ENCODE results near the gene ATP4A.
"Not testable (repeated sequence)": the region's sequence is repeated elsewhere in the genome, so short reads cannot be mapped to it uniquely, and the experiment has no call there.

Gene ATP4A

DNA sequence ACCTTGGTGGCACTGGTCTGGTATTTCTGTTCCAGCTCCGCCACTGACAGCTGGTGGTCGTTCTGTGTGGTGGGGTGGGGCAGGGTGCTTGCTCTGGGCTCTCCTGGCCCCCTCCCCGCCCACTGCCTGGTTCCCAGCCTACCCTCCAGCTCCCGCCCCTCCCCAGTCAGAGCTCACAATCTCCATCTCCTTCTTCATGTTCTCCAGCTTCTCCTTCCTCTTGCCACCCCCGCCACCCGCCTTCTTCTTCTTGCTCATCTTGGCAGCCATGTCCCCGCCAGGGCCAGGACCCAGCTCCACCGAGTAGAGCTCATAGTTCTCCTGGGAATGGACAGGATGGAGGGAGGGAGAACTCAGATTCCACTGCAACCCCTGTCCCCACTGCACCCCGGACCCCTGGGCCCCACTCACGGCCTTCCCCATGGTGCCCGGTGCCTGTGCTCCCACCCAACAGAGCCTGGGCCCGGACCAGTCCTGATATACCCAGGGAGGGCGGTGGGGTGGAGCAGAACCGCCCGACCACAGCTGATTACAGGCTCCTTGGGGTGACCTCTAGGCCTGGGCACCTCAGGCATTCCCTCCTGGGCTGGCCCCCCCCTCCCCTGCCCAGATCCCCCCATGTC is at the start of gene ATP4A:
Gene ATP4A (minus strand): TSS at position 452 of the 623 bp plus-strand sequence. CDS start 29 bp downstream, at position 423.
- no peak for DNase-seq

GRCh38 chr19:35612559-35613321 is 49.3 kb upstream of the ATP4A start, which contains the start of gene HAUS5:
Gene HAUS5, plus strand, starts transcription at chr19:35612735. Its CDS starts 60 bp downstream, at chr19:35612795.
- peak; percentile 99 for DNase-seq

DNA sequence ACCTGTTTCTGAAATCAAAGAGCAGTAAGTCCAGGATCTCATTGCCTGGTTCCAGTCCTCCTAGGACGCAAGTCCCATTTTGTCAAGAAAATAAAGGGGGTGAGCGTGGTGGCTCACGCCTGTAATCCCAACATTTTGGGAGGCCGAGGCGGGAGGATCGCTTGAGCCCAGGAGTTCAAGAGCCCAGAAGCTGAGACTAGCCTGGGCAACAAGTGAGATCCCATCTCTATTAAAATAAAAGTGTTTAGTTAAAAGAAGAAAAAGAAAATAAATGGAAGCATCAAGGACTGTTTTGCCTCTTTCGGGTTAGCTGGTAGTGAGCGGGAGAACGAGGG is 48.7 kb upstream of the ATP4A start:
- DNase-seq = no peak

GRCh38 chr19:35609851-35610353 is 46.4 kb upstream of the ATP4A start:
- DNase-seq = no peak

GRCh38 chr19:35608251-35608650 is 44.8 kb upstream of the ATP4A start:
- DNase-seq = no peak

- no peak for DNase-seq
Observed at GRCh38 chr19:35607661-35608060, 44.2 kb upstream of the ATP4A start.

DNA sequence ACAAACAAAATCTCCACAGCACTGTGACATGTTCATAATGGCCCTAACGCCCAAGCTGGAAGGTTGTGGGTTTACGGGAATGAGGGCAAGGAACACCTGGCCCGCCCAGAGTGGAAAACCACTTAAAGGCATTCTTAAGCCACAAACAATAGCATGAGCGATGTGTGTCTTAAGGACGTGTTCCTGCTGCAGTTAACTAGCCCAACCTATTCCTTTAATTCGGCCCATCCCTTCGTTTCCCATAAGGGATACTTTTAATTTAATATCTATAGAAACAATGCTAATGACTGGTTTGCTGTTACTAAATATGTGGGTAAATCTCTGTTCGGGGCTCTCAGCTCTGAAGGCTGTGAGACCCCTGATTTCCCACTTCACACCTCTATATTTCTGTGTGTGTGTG is 43.7 kb upstream of the ATP4A start:
- not testable (repeated sequence) for DNase-seq

DNA sequence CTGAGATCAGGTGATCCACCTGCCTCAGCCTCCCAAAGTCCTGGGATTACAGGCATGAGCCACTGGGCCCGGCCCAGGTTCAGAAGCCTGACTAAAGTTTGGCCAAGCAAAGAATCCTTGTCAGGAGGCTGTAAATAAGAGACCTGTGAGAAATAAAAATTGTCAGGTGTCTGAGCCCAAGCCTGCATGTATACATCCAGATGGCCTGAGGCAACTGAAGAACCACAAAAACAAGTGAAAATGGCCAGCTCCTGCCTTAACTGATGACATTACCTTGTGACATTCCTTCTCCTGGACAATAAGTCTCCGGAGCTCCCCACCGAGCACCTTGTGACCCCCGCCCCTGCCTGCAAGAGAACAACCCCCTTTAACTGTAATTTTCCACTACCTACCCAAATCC is 41.0 kb upstream of the ATP4A start:
- DNase-seq = not testable (repeated sequence)

- DNase-seq = no peak
Observed at GRCh38 chr19:35601971-35602370, 38.5 kb upstream of the ATP4A start.

GRCh38 chr19:35596366-35596999 is 33.0 kb upstream of the ATP4A start:
- no peak for DNase-seq

DNA sequence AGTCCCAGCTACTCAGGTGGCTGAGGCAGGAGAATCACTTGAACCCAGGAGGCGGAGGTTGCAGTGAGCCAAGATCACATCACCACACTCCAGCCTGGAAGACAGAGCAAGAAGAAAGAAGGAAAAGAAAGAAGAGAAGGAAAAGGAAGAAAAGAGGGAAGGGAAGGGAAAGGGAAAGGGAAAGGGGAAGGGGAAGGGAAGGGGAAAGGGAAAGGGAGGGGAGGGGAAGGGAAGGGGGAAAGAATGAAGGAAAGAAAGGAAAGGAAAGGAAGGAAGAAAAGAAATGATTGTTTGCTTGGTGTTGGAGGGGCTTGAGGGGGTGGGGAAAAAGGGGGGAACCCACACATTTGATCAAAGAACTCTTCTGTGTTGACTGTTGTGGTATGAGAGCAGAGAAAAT is 32.5 kb upstream of the ATP4A start:
- no peak for DNase-seq

- not testable (repeated sequence) for DNase-seq
Observed at GRCh38 chr19:35595026-35595425, 31.6 kb upstream of the ATP4A start.

- DNase-seq = no peak
Observed at GRCh38 chr19:35592226-35592625, 28.8 kb upstream of the ATP4A start.

DNA sequence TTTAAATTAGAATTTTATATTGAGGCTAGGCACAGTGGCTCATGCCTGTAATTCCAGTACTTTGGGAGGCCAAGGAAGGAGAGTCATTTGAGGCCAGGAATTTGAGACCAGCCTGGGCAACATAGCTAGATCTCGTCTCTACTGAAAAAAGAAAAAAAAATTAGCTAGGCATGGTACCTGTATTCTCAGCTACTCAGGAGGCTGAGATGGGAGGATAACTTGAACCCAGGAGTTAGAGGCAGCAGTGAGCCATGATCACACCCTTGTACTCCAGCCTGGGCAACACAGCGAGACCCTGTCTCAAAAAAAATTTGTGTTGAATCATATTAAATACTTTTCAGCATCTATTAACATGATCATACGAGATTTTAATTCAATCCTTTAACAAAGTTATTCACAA is 27.4 kb upstream of the ATP4A start:
- DNase-seq = no peak

GRCh38 chr19:35587321-35587720 is 23.9 kb upstream of the ATP4A start:
- DNase-seq = no peak

- no peak for DNase-seq
Observed at GRCh38 chr19:35585848-35586247, 22.4 kb upstream of the ATP4A start, which contains the start of gene PMIS2. Gene PMIS2, plus strand, starts transcription at chr19:35586173. Its CDS starts 87 bp downstream, at chr19:35586260.

GRCh38 chr19:35582760-35583159 is 19.3 kb upstream of the ATP4A start:
- no peak for DNase-seq

DNA sequence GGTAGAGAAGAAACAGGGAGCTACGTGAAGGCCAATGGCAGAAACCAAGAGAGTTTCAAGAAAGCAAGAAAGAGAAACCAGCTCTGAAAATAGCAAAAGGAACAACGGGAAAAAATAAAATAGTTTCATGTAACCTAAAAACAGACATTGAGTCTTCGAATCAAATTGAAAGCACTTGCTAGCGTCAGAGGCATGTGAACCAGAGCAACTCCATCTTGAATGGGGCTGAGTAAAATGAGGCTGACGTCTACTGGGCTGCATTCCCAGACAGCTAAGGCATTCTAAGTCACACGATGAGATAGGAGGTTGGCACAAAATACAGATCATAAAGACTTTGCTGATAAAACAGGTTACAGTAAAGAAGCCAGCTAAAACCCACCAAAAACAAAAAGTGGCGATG is 15.2 kb upstream of the ATP4A start:
- DNase-seq = no peak

DNA sequence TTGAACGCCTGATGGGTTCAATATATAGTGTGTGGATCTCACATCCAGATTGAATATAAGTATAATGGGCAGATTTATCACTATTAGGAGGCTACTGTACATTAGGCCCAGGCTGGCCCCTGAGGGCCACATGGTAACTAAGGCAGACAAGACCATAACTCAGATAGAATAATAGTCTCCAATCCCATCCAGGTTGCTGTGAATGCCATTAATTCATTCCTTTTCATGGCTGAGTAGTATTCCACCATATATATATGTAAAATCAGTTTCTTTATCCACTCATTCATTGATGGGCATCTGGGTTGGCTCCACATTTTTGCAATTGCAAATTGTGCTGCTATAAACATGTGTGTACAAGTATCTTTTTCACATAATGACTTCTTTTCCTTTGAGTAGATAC is 14.5 kb upstream of the ATP4A start:
- no peak for DNase-seq

DNA sequence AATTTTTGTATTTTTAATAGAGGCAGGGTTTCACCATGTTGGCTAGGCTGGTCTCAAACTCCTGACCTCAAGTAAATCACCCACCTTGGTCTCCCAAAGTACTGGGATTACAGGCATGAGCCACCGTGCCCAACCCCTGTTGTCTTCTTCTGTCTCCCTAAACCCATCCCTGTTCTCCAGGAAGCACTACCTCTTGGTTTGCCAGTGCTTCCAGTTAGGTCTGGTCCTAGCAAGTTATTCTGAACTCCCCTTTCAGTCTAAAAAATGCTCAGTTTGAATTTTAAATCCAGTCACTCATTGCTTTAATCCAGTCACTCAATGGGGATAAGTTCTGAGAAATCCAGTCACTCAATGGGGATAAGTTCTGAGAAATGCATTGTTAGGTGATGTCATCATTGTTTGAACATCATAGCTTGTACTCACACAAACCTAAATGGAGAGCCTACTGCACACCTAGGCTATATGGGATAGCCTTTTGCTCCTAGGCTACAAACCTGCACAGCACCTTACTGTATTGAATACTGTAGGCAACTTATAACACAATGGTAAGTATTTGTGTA is 8.0 kb upstream of the ATP4A start:
- DNase-seq = no peak

DNA sequence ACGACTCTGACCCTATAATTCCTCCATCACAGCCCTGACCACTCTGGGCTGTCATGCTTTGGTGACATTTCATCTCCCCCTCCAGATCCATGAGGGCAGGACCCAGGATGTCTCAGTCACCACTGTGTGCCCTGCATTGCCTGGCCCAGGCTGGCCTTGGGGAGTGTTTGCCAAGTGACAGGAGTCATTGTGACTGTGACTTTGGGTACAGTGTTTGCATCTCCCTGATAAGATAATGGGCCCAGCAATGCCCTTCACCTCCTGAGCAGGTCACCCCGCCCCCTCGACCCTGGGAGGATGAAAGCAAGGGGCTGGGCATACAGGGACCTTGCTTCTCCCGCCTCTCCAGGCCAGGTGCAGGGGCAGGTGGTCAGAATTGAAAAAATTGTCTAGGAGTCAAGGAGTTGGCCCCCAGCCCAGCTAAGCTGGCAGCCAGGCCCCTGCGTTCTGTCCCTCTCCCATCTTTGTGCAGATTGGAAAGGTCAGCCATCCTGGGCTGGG is 5.9 kb upstream of the ATP4A start:
- DNase-seq = no peak

DNA sequence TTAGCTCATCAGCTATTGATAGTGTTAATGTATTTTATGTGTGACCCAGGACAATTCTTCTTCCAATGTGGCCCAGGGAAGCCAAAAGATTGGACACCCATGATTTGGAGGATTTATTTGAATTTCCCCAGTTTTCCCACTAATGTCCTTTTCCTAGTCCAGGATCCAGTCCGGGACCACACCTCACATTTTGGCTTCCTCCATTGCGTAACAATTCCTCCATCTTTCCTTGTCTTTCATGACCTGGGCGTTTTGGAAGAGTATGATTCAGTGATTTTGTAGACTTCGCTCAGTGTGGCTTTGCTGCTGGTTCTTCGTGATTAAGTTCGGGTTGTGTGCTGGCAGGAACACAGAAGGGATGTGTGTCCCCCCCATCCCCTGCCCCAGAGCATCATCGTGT is 3.3 kb upstream of the ATP4A start:
- no peak for DNase-seq

Data from right forelimb (tissue), 1 donor.